Lower lobe of right lung (tissue), 2 donors: ENCODE results near the gene HEMGN. TPM values are rescaled to one million over a fixed set of nuclear protein-coding genes. Genes with fewer than 3 reads are reported as not detected.

Experiments
- ATAC-seq, 2 donors: fragments of 200-7000 bp; cut with Tn5 transposase; one replicate each; pipeline ENCODE4 v1.9.1; 2020 to 2022; ENCODE audit warnings: mild to moderate bottlenecking in 2 of 2, moderate library complexity in 2 of 2
- DNase-seq: peaks from one replicate; pipeline ENCODE4 v3.0.0-alpha.2; 2020
- H3K27ac ChIP-seq: fragments of 200-600 bp; one replicate; pipeline ENCODE4 v1.8.0; 2022
- H3K27me3 ChIP-seq: fragments of 200-600 bp; one replicate; pipeline ENCODE4 v1.8.0; 2022; ENCODE audit warnings: low read depth
- H3K36me3 ChIP-seq: fragments of 200-600 bp; one replicate; pipeline ENCODE4 v1.8.0; 2022; ENCODE audit warnings: mild to moderate bottlenecking
- H3K4me1 ChIP-seq: fragments of 200-600 bp; one replicate; pipeline ENCODE4 v1.8.0; 2022
- H3K4me3 ChIP-seq: fragments of 200-600 bp; one replicate; pipeline ENCODE4 v1.8.0; 2022; ENCODE audit warnings: mild to moderate bottlenecking
- H3K9me3 ChIP-seq: fragments of 200-600 bp; one replicate; pipeline ENCODE4 v1.8.0; 2022
- intact Hi-C: fragments of 100-400 bp; cut with DNase I; formaldehyde crosslinking; loops from one replicate; pipeline ENCODE4 v1.11.0; 2022
- total RNA-seq: library from RNA; stranded (reverse); fragmentation: NEBNext Ultra II Directional; extraction: Animal tissue kit (Norgen Biotek cat#: 25700); gene quantifications from one replicate; pipeline ENCODE4 v1.2.1, GENCODE V29; 2021
- TF ChIP-seq, protein P1 (sequence below): fragments of 200-600 bp; IDR thresholded peaks from one replicate; pipeline ENCODE4 v1.8.0; 2022; ENCODE audit warnings: antibody characterized with exemption, mild to moderate bottlenecking
- donor health status: DM: no; HTN: yes; CAD: no; lungs with severe emphysema.

Gene HEMGN
- total RNA-seq, 1 donor from 2014 or later = 0.56 TPM

DNA sequence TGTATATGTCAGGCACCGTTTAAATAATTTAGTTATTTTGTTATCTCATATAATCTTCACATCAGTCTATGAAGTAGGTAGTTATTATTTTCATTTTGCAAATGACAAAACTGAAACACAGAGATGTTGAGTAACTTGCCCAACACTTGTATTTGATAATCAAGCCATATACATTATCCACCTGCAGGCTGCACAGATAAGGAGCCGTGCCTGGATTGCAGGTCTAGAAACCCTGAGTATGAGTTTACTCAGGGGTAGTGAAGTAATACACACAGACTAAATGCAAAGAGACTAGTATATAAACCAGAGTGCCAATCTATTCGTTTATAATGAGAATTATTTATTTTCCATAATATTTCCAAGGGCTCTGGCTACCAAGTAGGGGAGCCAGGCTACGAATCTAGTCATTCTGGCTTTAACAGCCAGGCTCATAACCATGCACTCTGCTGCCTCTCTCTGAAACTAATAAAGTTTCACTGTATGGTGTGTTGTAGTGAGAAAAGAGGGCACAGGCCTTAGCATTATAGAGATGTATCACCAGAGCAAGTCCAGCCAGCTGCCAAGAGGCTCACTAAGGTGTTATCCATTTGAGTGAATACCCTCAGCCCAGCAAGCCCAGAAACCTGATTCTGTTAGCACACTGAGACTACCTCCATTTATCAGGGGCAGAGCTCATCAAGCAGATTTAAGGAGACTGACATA is 4.5 kb downstream of the HEMGN start:
- H3K4me1 ChIP-seq = no peaks in the 10 kb centered on the region
- no peaks in the 10 kb centered on the region for H3K9me3 ChIP-seq
- intact Hi-C loops = no loop called here
- no peak overlapping the region for H3K27ac ChIP-seq
- ATAC-seq (no peak), DNase-seq (no peak)
- H3K4me3 ChIP-seq = no peak overlapping the region
- H3K27me3 ChIP-seq = peaks cover 5% of the 10 kb centered on the region
- no peaks in the 10 kb centered on the region for H3K36me3 ChIP-seq
- TF ChIP-seq, protein P1, sequence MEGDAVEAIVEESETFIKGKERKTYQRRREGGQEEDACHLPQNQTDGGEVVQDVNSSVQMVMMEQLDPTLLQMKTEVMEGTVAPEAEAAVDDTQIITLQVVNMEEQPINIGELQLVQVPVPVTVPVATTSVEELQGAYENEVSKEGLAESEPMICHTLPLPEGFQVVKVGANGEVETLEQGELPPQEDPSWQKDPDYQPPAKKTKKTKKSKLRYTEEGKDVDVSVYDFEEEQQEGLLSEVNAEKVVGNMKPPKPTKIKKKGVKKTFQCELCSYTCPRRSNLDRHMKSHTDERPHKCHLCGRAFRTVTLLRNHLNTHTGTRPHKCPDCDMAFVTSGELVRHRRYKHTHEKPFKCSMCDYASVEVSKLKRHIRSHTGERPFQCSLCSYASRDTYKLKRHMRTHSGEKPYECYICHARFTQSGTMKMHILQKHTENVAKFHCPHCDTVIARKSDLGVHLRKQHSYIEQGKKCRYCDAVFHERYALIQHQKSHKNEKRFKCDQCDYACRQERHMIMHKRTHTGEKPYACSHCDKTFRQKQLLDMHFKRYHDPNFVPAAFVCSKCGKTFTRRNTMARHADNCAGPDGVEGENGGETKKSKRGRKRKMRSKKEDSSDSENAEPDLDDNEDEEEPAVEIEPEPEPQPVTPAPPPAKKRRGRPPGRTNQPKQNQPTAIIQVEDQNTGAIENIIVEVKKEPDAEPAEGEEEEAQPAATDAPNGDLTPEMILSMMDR = no peak

DNA sequence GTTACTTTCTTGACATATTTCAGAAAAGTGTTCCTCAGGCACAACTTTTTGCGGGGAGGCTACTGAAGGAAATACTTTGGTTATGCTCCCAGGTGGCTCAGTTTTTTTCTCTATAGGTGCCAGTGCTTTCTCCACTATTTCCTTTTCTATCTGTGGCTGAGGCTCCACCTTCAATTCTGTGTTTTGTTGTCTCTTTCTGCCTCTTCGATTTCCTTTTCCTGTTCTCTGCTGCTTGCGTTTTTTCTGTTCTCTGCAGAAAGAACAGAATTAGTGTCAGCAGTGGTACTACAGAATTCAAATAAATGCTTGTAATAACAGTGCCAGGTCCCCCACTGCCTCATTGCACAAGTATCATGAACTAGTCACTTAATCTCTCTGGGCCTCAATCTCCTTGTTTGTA is 7.0 kb downstream of the HEMGN start:
- H3K4me3 ChIP-seq = no peak overlapping the region
- DNase-seq (no peak), ATAC-seq (no peak)
- H3K36me3 ChIP-seq = no peaks in the 10 kb centered on the region
- peaks cover 5% of the 10 kb centered on the region for H3K27me3 ChIP-seq
- intact Hi-C loops = no loop called here
- H3K9me3 ChIP-seq = no peaks in the 10 kb centered on the region
- TF ChIP-seq, protein P1 = no peak
- no peaks in the 10 kb centered on the region for H3K4me1 ChIP-seq
- H3K27ac ChIP-seq = no peak overlapping the region

DNA sequence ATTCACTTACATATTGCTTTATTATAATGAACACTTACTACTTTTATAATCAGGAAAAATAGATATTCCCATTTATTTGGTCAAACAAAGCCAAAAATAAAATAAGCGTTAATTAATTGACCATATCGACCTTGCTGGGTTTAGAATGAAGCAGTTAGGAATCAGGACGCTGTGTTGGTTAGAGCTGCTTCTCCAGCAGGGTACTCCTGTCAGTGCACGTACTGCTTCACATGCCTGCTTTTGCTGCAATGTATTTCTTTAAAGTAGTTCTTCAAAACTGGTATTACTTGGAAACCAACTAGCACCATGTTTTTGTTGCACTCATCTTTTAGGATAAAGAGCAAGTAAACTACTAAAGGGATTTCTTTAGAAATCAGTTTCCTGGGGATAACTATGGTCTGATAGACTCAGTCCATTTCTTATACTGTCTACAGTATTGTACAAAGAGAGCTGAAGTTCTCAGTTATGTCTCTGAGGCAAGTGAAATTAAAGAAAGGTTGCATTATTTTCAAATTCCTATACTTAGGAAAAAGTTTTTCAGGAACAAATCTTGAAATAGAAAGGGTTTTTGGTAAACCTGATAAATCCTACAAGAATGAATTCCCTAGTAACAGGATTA is 8.9 kb downstream of the HEMGN start:
- no peaks in the 10 kb centered on the region for H3K9me3 ChIP-seq
- intact Hi-C loops = loop anchor here (10.0 kb wide), 1 partner anchor 106 kb away; no protein-coding TSS in a partner anchor

DNA sequence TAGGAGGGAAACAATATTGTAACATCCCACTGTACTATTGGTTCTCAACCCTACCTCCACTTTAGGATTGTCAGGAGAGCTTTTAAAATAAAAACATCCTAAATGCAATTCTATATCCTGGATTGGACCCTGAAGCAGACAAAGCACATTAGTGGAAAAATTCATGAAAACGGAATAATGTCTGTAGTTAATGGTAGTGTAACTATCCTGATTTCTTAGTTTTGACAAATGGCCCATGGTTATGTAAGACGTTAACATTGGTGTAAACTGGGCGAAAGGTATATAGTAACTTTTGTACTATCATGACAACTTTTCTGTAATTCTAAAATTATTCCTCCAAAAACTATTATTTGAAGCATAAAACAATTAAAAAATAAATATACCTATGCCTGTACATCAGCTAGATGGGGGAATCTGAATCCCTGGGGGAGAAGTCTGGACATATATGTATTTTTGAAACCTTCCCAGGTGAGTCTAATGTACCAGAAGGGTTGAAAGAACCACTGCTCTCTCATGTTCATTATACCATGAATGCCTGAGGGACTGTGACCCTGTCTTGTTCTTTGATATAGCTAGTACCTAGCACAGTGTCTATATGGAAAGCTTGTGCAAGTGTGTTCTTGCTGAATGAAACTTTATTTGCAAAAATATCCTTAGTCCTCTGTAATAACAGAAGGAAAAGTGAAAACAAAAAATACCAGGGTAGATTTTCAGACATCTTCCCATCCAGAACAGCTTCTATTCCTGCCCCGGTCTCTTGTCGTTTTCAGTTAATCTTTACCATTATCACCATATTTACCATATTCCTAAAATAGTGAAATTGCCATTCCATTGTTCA is 12.3 kb downstream of the HEMGN start:
- no peaks in the 10 kb centered on the region for H3K36me3 ChIP-seq
- no peaks in the 10 kb centered on the region for H3K27me3 ChIP-seq
- H3K9me3 ChIP-seq = no peaks in the 10 kb centered on the region
- H3K4me3 ChIP-seq = no peak overlapping the region
- ATAC-seq = no peak
- peaks cover 10% of the 10 kb centered on the region for H3K4me1 ChIP-seq
- H3K27ac ChIP-seq = no peak overlapping the region
- no peak for DNase-seq
- TF ChIP-seq, protein P1 = no peak
- intact Hi-C loops = loop anchor here (10.0 kb wide), 1 partner anchor 109 kb away; no protein-coding TSS in a partner anchor

More for the DNA sequence above, 8.9 kb downstream of the HEMGN start:
- TF ChIP-seq, protein P1 = no peak
- Histone ChIP-seq H3K36me3 (no peaks in the 10 kb centered on the region), H3K27ac (no peak overlapping the region), H3K4me3 (no peak overlapping the region), H3K27me3 (no peaks in the 10 kb centered on the region), H3K4me1 (no peaks in the 10 kb centered on the region)
- no peak for DNase-seq
- ATAC-seq = no peak

DNA sequence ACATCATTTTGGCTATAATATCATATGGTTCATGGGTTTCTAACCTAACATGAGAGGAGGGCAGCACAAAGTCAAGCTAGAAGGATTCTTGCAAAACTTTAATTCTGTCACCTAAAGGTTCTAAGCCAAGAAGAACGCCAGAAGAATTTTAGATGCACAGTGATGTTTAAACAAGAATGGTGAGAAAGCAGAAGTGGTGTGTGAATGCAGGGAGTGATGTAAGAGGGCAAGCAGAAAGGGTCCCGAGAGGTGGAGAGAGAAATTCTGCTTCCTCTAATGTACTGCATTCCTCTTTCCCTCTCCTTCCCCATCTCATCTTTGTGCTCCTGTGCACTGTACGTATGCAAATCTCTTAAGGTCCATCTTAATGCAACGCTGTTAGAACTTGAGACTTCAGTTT is 13.6 kb downstream of the HEMGN start:
- no peaks in the 10 kb centered on the region for H3K36me3 ChIP-seq
- intact Hi-C loops = loop anchor here (10.0 kb wide), 1 partner anchor 110 kb away; no protein-coding TSS in a partner anchor
- no peak overlapping the region for H3K4me3 ChIP-seq
- TF ChIP-seq, protein P1 = no peak
- ATAC-seq = no peak
- no peaks in the 10 kb centered on the region for H3K9me3 ChIP-seq
- no peak for DNase-seq
- no peak overlapping the region for H3K27ac ChIP-seq
- peaks cover 21% of the 10 kb centered on the region for H3K4me1 ChIP-seq
- H3K27me3 ChIP-seq = no peaks in the 10 kb centered on the region
